Body of pancreas (tissue), 4 donors: ENCODE measurements around the gene LINGO4. TPM values are rescaled to one million over a fixed set of nuclear protein-coding genes. Genes with fewer than 3 reads are reported as not detected.

ENCODE experiments used
- ATAC-seq: fragments of 150-250 bp; one replicate; pipeline ENCODE4 v1.9.1; 2016
- DNase-seq, 4 donors: peaks; one replicate each; pipeline ENCODE4 v3.0.0-alpha.2; 2019
- H3K27ac ChIP-seq, 4 donors: fragments of 200-600 bp; sonication (generic); 1 replicate in 3 of 4; 2 replicates in 1 of 4; pipeline versions ENCODE4 v1.5.1 to v1.6.1; 2016 to 2019; ENCODE audit warnings: mild to moderate bottlenecking in 1 of 4, mixed read lengths in 1 of 4, moderate library complexity in 1 of 4
- H3K27me3 ChIP-seq, 2 donors: fragments of 200-600 bp; sonication (generic); one replicate each; pipeline ENCODE4 v1.6.0; 2016; ENCODE audit warnings: mild to moderate bottlenecking in 1 of 2
- H3K36me3 ChIP-seq, 2 donors: fragments of 200-600 bp; sonication (generic); replicated peaks in 1 of 2; 2 replicates each; pipeline ENCODE4 v1.5.1; 2016; ENCODE audit warnings: low read depth in 2 of 2; ENCODE audit not compliant: insufficient read depth in 1 of 2
- H3K4me1 ChIP-seq: fragments of 200-600 bp; sonication (generic); one replicate; pipeline ENCODE4 v1.6.0; 2016
- H3K4me3 ChIP-seq, 2 donors: fragments of 200-600 bp; sonication (generic); 1 replicate in 1 of 2; 2 replicates in 1 of 2; pipeline ENCODE4 v1.5.1; 2016 to 2019
- H3K9me3 ChIP-seq, 3 donors: fragments of 200-600 bp; sonication (generic); 1 replicate in 2 of 3; 2 replicates in 1 of 3; pipeline ENCODE4 v1.5.1; 2016
- POLR2A ChIP-seq, 3 donors: fragments of 450-650 bp; IDR thresholded peaks; one replicate each; pipeline ENCODE4 v1.6.1; 2016; ENCODE audit warnings: antibody characterized with exemption in 3 of 3, mild to moderate bottlenecking in 2 of 3
- WGBS, 2 donors: methylation state at CpG; one replicate each; pipeline ENCODE4 v1.1.5; 2017; 5-methylcytosine and 5-hydroxymethylcytosine counted together
- intact Hi-C: fragments of 100-400 bp; cut with DNase I; formaldehyde crosslinking; loops from one replicate; pipeline ENCODE4 v1.15.1; 2023
- total RNA-seq, 2 donors: library from RNA; depleted of rRNA; stranded (reverse); fragments of >200 nt; gene quantifications; one replicate each; pipeline ENCODE4 v1.1.0, GENCODE V29; 2016
- TF ChIP-seq, protein P1 (sequence below), 7 experiments: fragments of 450-650 bp in 4 of 7; fragments of 200-600 bp in 3 of 7; sonication (generic) in 3 of 7; IDR thresholded peaks; one replicate each; pipeline ENCODE4 v1.5.1; 2016 to 2019; ENCODE audit warnings: antibody characterized with exemption in 7 of 7

Gene LINGO4
- total RNA-seq, 2 donors from 2014 or later = 0.66 to 1.6 TPM

DNA sequence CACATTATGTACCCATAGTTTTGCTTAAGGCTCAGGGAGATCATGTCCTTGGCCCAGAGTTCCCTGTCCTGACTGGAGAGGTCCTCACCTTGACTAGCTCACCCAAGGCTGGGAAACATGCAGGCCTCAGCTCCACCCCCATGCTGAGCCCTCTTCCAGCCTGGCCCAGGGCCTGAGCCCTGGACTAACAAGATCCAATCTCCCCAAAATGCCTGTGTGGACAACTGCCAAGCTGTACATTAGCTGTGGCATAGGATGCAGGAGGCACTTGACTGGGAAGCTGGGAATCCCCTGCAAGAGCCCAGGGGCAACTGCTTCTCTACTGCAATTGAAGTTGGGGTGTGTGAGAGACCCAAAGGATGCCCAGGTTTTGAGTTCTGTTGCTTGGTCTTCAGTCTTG, 2.1 kb downstream of the LINGO4 start:
- TF ChIP-seq, protein P1, sequence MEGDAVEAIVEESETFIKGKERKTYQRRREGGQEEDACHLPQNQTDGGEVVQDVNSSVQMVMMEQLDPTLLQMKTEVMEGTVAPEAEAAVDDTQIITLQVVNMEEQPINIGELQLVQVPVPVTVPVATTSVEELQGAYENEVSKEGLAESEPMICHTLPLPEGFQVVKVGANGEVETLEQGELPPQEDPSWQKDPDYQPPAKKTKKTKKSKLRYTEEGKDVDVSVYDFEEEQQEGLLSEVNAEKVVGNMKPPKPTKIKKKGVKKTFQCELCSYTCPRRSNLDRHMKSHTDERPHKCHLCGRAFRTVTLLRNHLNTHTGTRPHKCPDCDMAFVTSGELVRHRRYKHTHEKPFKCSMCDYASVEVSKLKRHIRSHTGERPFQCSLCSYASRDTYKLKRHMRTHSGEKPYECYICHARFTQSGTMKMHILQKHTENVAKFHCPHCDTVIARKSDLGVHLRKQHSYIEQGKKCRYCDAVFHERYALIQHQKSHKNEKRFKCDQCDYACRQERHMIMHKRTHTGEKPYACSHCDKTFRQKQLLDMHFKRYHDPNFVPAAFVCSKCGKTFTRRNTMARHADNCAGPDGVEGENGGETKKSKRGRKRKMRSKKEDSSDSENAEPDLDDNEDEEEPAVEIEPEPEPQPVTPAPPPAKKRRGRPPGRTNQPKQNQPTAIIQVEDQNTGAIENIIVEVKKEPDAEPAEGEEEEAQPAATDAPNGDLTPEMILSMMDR (IDR thresholded peaks at IDR 0.05) = no peak
- no peak for TF ChIP-seq POLR2A (IDR thresholded peaks at IDR 0.05)
- Histone ChIP-seq H3K27ac (no peak overlapping the region), H3K36me3 (peaks cover 0 to 4% of the 10 kb centered on the region in 2 donors), H3K27me3 (no peaks in the 10 kb centered on the region), H3K4me1 (no peaks in the 10 kb centered on the region), H3K9me3 (no peaks in the 10 kb centered on the region), H3K4me3 (no peak overlapping the region)
- no peak for ATAC-seq
- intact Hi-C loops = no loop called here
- no peak for DNase-seq

DNA sequence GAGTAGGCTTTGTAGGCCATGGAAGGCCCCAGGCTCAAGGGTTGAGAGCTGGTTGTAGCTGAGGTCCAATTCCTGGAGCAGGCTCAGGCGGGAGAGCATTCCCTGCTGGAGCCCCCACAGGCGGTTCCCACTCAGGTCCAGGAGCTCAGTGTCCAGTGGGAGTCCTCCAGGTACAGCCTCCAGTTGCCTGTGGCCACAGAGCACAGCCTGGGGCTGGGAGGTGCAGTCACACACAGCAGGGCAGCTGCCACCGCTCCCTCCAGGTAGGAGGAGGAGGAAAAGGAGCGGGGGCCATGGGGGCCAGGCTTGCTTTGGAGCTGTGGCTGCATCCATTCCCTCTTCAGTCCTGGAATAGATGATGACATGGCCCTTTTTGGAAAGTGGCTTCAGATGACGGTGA, 2.8 kb downstream of the LINGO4 start:
- Histone ChIP-seq H3K36me3 (peaks cover 0 to 3% of the 10 kb centered on the region in 2 donors), H3K27me3 (no peaks in the 10 kb centered on the region), H3K27ac (no peak overlapping the region), H3K4me3 (no peak overlapping the region), H3K9me3 (no peaks in the 10 kb centered on the region), H3K4me1 (no peaks in the 10 kb centered on the region)
- TF ChIP-seq, protein P1 (IDR thresholded peaks at IDR 0.05) = no peak
- no peak for TF ChIP-seq POLR2A (IDR thresholded peaks at IDR 0.05)
- no peak for DNase-seq
- 90 to 96% methylated on average over 4 to 5 of the region's 5 CpGs for WGBS, 2 donors
- ATAC-seq = no peak
- intact Hi-C loops = no loop called here

DNA sequence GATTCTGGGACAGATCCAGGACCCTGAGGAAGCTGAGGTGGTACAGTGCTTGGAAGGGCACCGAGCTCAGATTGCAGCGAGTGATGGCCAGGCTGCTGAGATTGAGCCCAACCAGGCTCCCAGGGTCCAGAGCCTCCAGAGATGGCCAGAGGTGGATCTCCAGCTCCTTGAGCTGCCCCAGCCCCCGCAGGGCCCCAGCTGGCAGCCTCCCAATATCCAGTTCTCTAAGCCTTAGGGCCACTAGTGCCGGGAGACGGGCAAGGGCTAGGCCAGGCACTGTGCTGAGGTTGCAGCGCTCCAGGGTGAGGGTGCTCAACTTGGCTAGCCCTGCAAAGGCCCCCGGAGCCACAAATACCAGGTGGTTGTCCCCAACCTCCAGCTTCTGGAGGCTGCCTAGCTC, 3.4 kb downstream of the LINGO4 start:
- TF ChIP-seq, protein P1 (IDR thresholded peaks at IDR 0.05) = no peak
- no peak for TF ChIP-seq POLR2A (IDR thresholded peaks at IDR 0.05)
- Histone ChIP-seq H3K27me3 (no peaks in the 10 kb centered on the region), H3K4me1 (no peaks in the 10 kb centered on the region), H3K27ac (no peak overlapping the region), H3K4me3 (no peak overlapping the region), H3K36me3 (no peaks in the 10 kb centered on the region), H3K9me3 (no peaks in the 10 kb centered on the region)
- WGBS, 2 donors = 88 to 90% methylated on average over 2 to 7 of the region's 7 CpGs
- DNase-seq = no peak
- intact Hi-C loops = no loop called here
- no peak for ATAC-seq

DNA sequence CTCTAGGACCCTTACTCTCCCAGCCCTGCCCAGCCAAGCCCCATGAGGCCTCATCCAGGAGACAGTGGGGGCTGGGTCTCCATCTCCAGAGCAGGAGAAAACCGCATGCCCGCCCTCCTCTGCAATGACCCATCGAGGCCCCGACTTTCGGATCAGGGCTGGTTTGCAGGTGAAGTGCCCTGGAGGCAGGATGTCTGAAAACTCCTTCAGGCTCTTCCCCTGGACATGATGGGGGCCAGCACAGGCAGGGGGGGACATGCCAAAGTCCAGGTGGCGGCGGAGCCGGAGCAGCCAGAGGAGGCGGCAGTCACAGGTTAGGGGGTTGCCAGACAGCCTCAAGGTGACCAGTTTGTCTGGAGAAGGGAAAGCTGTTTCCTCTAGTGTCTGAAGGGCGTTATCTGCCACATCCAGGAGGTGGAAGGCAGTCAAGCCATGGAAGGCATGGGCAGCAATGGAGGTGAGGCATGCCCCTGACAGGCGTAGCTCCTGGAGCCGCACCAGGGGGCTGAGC, 3.9 kb downstream of the LINGO4 start:
- DNase-seq (no peak), ATAC-seq (no peak)
- Histone ChIP-seq H3K9me3 (no peaks in the 10 kb centered on the region), H3K4me1 (no peaks in the 10 kb centered on the region), H3K36me3 (no peaks in the 10 kb centered on the region), H3K27ac (no peak overlapping the region), H3K4me3 (no peak overlapping the region), H3K27me3 (no peaks in the 10 kb centered on the region)
- 91 to 93% methylated on average over 5 to 12 of the region's 12 CpGs for WGBS, 2 donors
- intact Hi-C loops = no loop called here
- TF ChIP-seq, protein P1 (IDR thresholded peaks at IDR 0.05) = no peak
- no peak for TF ChIP-seq POLR2A (IDR thresholded peaks at IDR 0.05)

DNA sequence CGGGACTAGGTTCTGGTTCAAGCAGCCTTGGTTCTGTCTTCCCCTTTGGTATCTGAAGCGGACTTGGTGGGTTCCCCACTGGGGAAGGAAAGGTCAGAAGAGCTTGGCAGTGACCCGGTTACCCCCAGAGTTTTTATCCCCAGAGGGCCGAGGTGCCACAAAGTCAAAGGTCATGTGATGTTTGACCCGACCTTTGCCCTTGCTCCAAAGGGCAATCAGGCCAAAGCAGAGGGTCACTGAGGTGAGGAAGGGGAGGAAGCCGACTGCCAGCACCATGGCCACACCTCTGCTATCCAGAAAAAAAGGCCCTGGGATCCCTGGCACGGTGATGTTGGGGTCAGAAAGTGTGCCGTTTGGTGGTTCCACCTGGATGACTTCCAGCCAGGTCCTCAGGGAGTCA, 4.4 kb downstream of the LINGO4 start:
- Histone ChIP-seq H3K27ac (no peak overlapping the region), H3K27me3 (no peaks in the 10 kb centered on the region), H3K4me1 (no peaks in the 10 kb centered on the region), H3K9me3 (no peaks in the 10 kb centered on the region), H3K4me3 (no peak overlapping the region), H3K36me3 (no peaks in the 10 kb centered on the region)
- no peak for DNase-seq
- TF ChIP-seq, protein P1 (IDR thresholded peaks at IDR 0.05) = no peak
- no peak for TF ChIP-seq POLR2A (IDR thresholded peaks at IDR 0.05)
- WGBS, 2 donors = 61 to 76% methylated on average over 5 to 8 of the region's 8 CpGs
- ATAC-seq = no peak
- intact Hi-C loops = no loop called here
